Activated CD8-positive, alpha-beta T cell treated with anti-CD3 and anti-CD28 coated beads for 36 hours (primary cell): Measurements from ENCODE around the gene MGST3. TPM values are rescaled to one million over a fixed set of nuclear protein-coding genes. Genes with fewer than 3 reads are reported as not detected.

Experiments
- ATAC-seq: fragments of 200-7000 bp; cut with Tn5 transposase; one replicate; pipeline ENCODE4 v1.10.0; 2021; ENCODE audit warnings: mild to moderate bottlenecking, moderate library complexity
- CTCF ChIA-PET: fragments of 350-600 bp; sonication (Branson Sonifier 250); formaldehyde crosslinking; loops from one replicate; lab custom pipeline; 2021; ENCODE audit warnings: antibody characterized with exemption; lab: Charles Lee
- POLR2A ChIA-PET: fragments of 350-600 bp; sonication (Branson Sonifier 250); formaldehyde crosslinking; loops from one replicate; lab custom pipeline; 2021; ENCODE audit warnings: antibody characterized with exemption; lab: Charles Lee
- DNase-seq: peaks from one replicate; pipeline ENCODE4 v3.0.0-alpha.2; 2020
- H3K27ac Mint-ChIP-seq: one replicate; pipeline ENCODE4 v1.8.0; 2021; ENCODE audit warnings: mild to moderate bottlenecking, mixed read lengths
- H3K27me3 Mint-ChIP-seq: one replicate; pipeline ENCODE4 v1.8.0; 2021; ENCODE audit warnings: mixed read lengths
- H3K36me3 Mint-ChIP-seq: one replicate; pipeline ENCODE4 v1.8.0; 2021; ENCODE audit warnings: low read depth, mixed read lengths
- H3K4me1 Mint-ChIP-seq: one replicate; pipeline ENCODE4 v1.8.0; 2021; ENCODE audit warnings: low read depth, mixed read lengths
- H3K4me3 Mint-ChIP-seq: one replicate; pipeline ENCODE4 v1.8.0; 2021; ENCODE audit warnings: mild to moderate bottlenecking, moderate library complexity, mixed read lengths
- H3K9me3 Mint-ChIP-seq: one replicate; pipeline ENCODE4 v1.8.0; 2021; ENCODE audit warnings: mixed read lengths
- CTCF ChIP-seq: fragments of 200-600 bp; IDR thresholded peaks from one replicate; pipeline ENCODE4 v1.8.0; 2022; ENCODE audit warnings: antibody characterized with exemption, mild to moderate bottlenecking
- intact Hi-C: fragments of 100-400 bp; cut with micrococcal nuclease; formaldehyde crosslinking; loops from one replicate; pipeline ENCODE4 v1.10.0; 2022
- total RNA-seq, 2 experiments: library from RNA; stranded (reverse); gene quantifications; one replicate each; pipeline ENCODE4 v1.2.3, GENCODE V29; 2021

Gene MGST3
- total RNA-seq, 2 experiments from 2014 or later: 23.8 to 26.1 TPM

- intact Hi-C loops: no loop called here
These were observed 13.2 kb downstream of the MGST3 start for GRCh38 chr1:165644064-165644735.

GRCh38 chr1:165645654-165646366 is 14.8 kb downstream of the MGST3 start:
- CTCF ChIA-PET: interaction anchor here (1.5 to 2.7 kb wide), 3 partner anchors 9 to 45 kb away, joined by 5 to 7 read pairs (median 6); no protein-coding TSS in a partner anchor
- Mint-ChIP-seq H3K27ac (no peak overlapping the region), H3K4me3 (no peak overlapping the region), H3K9me3 (no peaks in the 10 kb centered on the region), H3K36me3 (no peaks in the 10 kb centered on the region), H3K27me3 (no peaks in the 10 kb centered on the region), H3K4me1 (peaks cover 10% of the 10 kb centered on the region)
- intact Hi-C loops: no loop called here
- POLR2A ChIA-PET: no interaction called here
- DNase-seq: no peak
- ATAC-seq: no peak
- no peak for TF ChIP-seq CTCF

More at GRCh38 chr1:165644064-165644735, 13.2 kb downstream of the MGST3 start:
- POLR2A ChIA-PET: interaction anchor here (0.9 kb wide), 1 partner anchor 10 kb away, joined by 3 read pairs; no protein-coding TSS in a partner anchor
- H3K27me3 Mint-ChIP-seq: no peaks in the 10 kb centered on the region
- H3K4me1 Mint-ChIP-seq: peaks cover 21% of the 10 kb centered on the region
- DNase-seq (no peak), ATAC-seq (no peak)
- H3K9me3 Mint-ChIP-seq: no peaks in the 10 kb centered on the region
- H3K4me3 Mint-ChIP-seq: no peak overlapping the region
- H3K36me3 Mint-ChIP-seq: no peaks in the 10 kb centered on the region
- CTCF ChIA-PET: interaction anchor here (2.7 kb wide), 1 partner anchor 43 kb away, joined by 7 read pairs; no protein-coding TSS in a partner anchor
- no peak for TF ChIP-seq CTCF
- no peak overlapping the region for H3K27ac Mint-ChIP-seq

DNA sequence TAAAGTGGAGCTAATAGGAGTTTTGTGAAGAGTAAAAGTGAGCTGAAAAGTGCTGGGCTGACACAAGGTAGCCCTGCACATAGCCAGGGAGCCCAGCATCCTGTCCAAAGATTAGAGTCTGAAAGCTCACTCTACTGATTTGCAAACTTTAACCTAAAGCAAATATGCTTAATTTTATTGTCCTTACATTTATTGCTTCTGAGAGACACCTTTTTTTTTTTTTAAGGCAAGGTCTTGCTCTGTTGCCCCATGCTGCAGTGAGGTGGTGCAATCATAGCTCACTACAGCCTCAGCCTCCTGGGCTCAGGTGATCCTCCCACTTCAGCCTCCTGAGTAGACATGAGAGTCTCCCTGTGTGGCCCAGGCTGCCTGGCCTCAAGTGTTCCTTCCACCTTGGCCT is 16.5 kb downstream of the MGST3 start:
- DNase-seq: no peak
- Mint-ChIP-seq H3K36me3 (no peaks in the 10 kb centered on the region), H3K27me3 (no peaks in the 10 kb centered on the region), H3K9me3 (no peaks in the 10 kb centered on the region), H3K4me3 (no peak overlapping the region), H3K4me1 (peaks cover 7% of the 10 kb centered on the region), H3K27ac (no peak overlapping the region)
- CTCF ChIA-PET: no interaction called here
- POLR2A ChIA-PET: interaction anchor here (0.8 to 1.2 kb wide), 3 partner anchors 11 to 121 kb away, joined by 3 read pairs; partner anchors contain the start of gene TMCO1
- no peak for TF ChIP-seq CTCF
- no peak for ATAC-seq
- intact Hi-C loops: no loop called here

- no peak for TF ChIP-seq CTCF
- Mint-ChIP-seq H3K4me1 (peaks cover 7% of the 10 kb centered on the region), H3K4me3 (no peak overlapping the region), H3K27me3 (no peaks in the 10 kb centered on the region), H3K27ac (no peak overlapping the region), H3K9me3 (no peaks in the 10 kb centered on the region), H3K36me3 (no peaks in the 10 kb centered on the region)
- POLR2A ChIA-PET: interaction anchor here (0.8 to 1.2 kb wide), 3 partner anchors 10 to 121 kb away, joined by 3 read pairs; partner anchors contain the start of gene TMCO1
- no peak for ATAC-seq
- no peak for DNase-seq
- CTCF ChIA-PET: no interaction called here
- intact Hi-C loops: no loop called here
These were observed 16.9 kb downstream of the MGST3 start for GRCh38 chr1:165647970-165648369.
